Parathyroid adenoma (tissue), 2 donors: ENCODE results near the gene TMEM120A.

ENCODE experiments used
- H2AFZ ChIP-seq: fragments of 300-600 bp; sonication (generic); one replicate; pipeline ENCODE4 v1.7.0; 2017; ENCODE audit warnings: antibody characterized with exemption, mild to moderate bottlenecking
- H3K27ac ChIP-seq: fragments of 300-600 bp; sonication (generic); one replicate; pipeline ENCODE4 v1.7.0; 2017
- H3K27me3 ChIP-seq: fragments of 300-600 bp; sonication (generic); one replicate; pipeline ENCODE4 v1.7.0; 2017; ENCODE audit warnings: low read length; ENCODE audit not compliant: control insufficient read depth, insufficient read depth
- H3K36me3 ChIP-seq: fragments of 300-600 bp; sonication (generic); one replicate; pipeline ENCODE4 v1.7.0; 2017; ENCODE audit warnings: low read length; ENCODE audit not compliant: control insufficient read depth, insufficient read depth
- H3K4me1 ChIP-seq: fragments of 300-600 bp; sonication (generic); one replicate; pipeline ENCODE4 v1.7.0; 2017; ENCODE audit warnings: control low read depth
- H3K4me2 ChIP-seq: fragments of 300-600 bp; sonication (generic); one replicate; pipeline ENCODE4 v1.7.0; 2017; ENCODE audit warnings: low read length
- H3K4me3 ChIP-seq: fragments of 300-600 bp; sonication (generic); one replicate; pipeline ENCODE4 v1.7.0; 2017; ENCODE audit warnings: low read depth, low read length
- H3K79me2 ChIP-seq: fragments of 300-600 bp; sonication (generic); one replicate; pipeline ENCODE4 v1.7.0; 2017; ENCODE audit warnings: control low read depth
- H3K9ac ChIP-seq: fragments of 300-600 bp; sonication (generic); one replicate; pipeline ENCODE4 v1.7.0; 2017; ENCODE audit warnings: mild to moderate bottlenecking
- H3K9me3 ChIP-seq: fragments of 300-600 bp; sonication (generic); one replicate; pipeline ENCODE4 v1.7.0; 2017; ENCODE audit warnings: low read length; ENCODE audit not compliant: control insufficient read depth
- TF ChIP-seq, protein P1 (sequence below): fragments of 300-600 bp; sonication (generic); IDR thresholded peaks from one replicate; pipeline ENCODE4 v1.7.0; 2017; ENCODE audit warnings: antibody characterized with exemption, mild to moderate bottlenecking
- donor health status: primary hyperparathyroidism.

TMEM120A gene

DNA sequence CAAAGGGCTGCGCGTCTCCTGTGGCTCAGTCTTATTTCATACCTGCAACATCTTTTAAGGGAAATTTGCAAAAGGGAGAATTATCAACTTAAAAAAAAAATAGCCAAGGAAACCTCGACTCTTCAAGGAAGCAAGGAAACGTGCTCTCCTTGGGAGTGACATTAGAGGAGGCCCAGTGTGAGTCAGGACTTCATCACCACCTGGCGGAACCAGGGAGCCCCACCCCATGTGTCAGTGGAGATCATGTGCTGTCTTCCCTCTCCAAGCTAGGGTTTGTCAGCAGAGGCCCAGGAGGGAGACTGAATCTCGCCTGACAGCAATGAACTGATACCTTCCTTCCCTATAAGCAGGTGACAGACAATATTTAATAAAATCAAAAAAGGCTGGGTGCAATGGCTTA, 50.5 kb downstream of the TMEM120A start:
- Histone ChIP-seq H3K27me3 (no peaks in the 10 kb centered on the region), H3K9me3 (no peaks in the 10 kb centered on the region), H3K9ac (no peak overlapping the region), H3K79me2 (peaks cover 79% of the 10 kb centered on the region), H3K36me3 (no peaks in the 10 kb centered on the region), H2AFZ (no peak overlapping the region), H3K4me1 (peaks cover 12% of the 10 kb centered on the region), H3K4me2 (no peak overlapping the region), H3K27ac (no peak overlapping the region), H3K4me3 (no peak overlapping the region)
- TF ChIP-seq, protein P1, sequence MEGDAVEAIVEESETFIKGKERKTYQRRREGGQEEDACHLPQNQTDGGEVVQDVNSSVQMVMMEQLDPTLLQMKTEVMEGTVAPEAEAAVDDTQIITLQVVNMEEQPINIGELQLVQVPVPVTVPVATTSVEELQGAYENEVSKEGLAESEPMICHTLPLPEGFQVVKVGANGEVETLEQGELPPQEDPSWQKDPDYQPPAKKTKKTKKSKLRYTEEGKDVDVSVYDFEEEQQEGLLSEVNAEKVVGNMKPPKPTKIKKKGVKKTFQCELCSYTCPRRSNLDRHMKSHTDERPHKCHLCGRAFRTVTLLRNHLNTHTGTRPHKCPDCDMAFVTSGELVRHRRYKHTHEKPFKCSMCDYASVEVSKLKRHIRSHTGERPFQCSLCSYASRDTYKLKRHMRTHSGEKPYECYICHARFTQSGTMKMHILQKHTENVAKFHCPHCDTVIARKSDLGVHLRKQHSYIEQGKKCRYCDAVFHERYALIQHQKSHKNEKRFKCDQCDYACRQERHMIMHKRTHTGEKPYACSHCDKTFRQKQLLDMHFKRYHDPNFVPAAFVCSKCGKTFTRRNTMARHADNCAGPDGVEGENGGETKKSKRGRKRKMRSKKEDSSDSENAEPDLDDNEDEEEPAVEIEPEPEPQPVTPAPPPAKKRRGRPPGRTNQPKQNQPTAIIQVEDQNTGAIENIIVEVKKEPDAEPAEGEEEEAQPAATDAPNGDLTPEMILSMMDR: no peak

DNA sequence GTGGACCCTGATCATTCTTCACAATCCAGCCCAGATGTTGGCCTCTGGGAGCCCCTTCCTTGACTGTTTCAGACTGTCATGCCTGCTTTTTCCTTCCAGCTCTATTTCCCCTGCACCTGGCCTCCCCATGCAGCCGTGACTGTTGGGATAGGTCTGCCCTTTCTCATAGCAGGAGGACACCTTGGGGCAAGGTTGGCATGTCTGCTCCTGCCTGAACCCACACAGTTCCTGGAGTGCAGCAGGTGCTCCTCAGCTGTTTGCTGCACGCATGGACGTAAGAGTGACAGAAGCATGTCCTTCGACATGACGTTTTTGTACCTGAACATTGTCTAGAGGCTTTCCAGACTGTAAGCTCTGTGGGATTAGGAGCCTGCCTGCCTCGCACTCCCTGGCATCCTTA, 55.5 kb downstream of the TMEM120A start:
- no peak overlapping the region for H3K9ac ChIP-seq

DNA sequence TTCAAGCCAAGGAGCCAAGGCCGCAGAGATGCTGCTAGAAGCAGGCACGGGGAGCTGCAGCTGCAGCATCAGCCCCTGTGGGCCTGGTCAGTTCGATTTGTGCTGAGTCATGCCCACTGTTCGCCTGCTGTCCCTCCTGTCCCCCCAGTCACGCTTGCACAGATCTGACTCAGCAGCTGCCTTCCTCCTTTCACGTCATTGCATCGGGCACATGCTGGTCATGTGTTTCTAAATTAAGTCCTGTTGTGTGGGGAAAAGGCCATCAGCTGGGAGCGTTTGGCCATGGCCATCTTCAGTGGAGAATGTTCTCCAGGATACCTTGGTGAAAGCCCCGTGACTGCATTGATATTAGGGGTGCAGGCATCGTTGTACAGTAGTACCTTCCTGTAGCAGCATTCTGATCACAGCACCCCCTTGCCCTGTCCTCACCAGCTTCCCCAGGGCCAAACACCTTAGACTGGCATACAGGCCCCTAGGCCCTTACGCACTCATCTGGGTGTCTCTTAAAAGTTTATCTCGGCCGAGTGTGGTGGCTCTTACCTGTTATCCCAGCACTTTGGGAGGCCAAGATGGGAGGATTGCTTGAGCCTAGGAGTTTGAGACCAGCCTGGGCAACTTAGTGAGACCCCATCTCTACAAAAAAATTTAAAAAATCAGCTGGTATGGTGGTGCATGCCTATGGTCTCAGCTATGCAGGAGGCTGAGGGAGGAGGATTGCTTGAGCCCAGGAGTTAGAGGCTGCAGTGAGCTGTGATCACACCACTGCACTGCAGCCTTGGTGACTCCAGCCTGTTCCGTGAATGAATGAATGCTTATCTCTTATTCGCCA, 56.2 kb downstream of the TMEM120A start:
- no peak overlapping the region for H2AFZ ChIP-seq
- peaks cover 58% of the 10 kb centered on the region for H3K79me2 ChIP-seq
- H3K4me2 ChIP-seq: no peak overlapping the region
- TF ChIP-seq, protein P1: no peak
- peak overlapping the region; percentile 49 for H3K27ac ChIP-seq
- H3K9me3 ChIP-seq: no peaks in the 10 kb centered on the region
- no peaks in the 10 kb centered on the region for H3K36me3 ChIP-seq
- no peak overlapping the region for H3K9ac ChIP-seq
- peaks cover 8% of the 10 kb centered on the region for H3K4me1 ChIP-seq
- H3K27me3 ChIP-seq: no peaks in the 10 kb centered on the region
- H3K4me3 ChIP-seq: no peak overlapping the region

More for the DNA sequence above, 55.5 kb downstream of the TMEM120A start:
- H3K4me2 ChIP-seq: no peak overlapping the region
- no peak overlapping the region for H3K4me3 ChIP-seq
- no peaks in the 10 kb centered on the region for H3K27me3 ChIP-seq
- peaks cover 62% of the 10 kb centered on the region for H3K79me2 ChIP-seq
- peaks cover 8% of the 10 kb centered on the region for H3K4me1 ChIP-seq
- no peaks in the 10 kb centered on the region for H3K36me3 ChIP-seq
- H3K9me3 ChIP-seq: no peaks in the 10 kb centered on the region
- no peak overlapping the region for H2AFZ ChIP-seq
- H3K27ac ChIP-seq: no peak overlapping the region
- TF ChIP-seq, protein P1: no peak
